OCI-LY7 (cell line): ENCODE results near the gene NYNRIN. TPM values are rescaled to one million over a fixed set of nuclear protein-coding genes. Genes with fewer than 3 reads are reported as not detected.
"Not testable (repeated sequence)": the region's sequence is repeated elsewhere in the genome, so short reads cannot be mapped to it uniquely, and the experiment has no call there.

ENCODE experiments used
- BruUV-seq: library from RNA; stranded (reverse); fragments of 400-500 nt; replicated peaks from 2 replicates; lab custom pipeline; 2021; lab: Mats Ljungman, UMichigan
- CTCF ChIA-PET: fragments of 300-600 bp; sonication (Branson Sonifier 250); formaldehyde crosslinking; loops from one replicate; lab custom pipeline; 2022; ENCODE audit warnings: antibody characterized with exemption; ENCODE audit not compliant: unreplicated experiment; lab: Charles Lee
- POLR2A ChIA-PET: fragments of 300-600 bp; sonication (Branson Sonifier 250); formaldehyde crosslinking; loops from one replicate; lab custom pipeline; 2022; ENCODE audit warnings: antibody characterized with exemption; lab: Charles Lee
- DNase-seq: peaks from one replicate; pipeline ENCODE4 v3.0.0-alpha.2; 2015; ENCODE audit warnings: low spot score
- H2AFZ ChIP-seq: fragments of 200-600 bp; sonication (generic), shearing (Covaris generic); 2 replicates; pipeline ENCODE4 v1.6.1; 2014; ENCODE audit warnings: mild to moderate bottlenecking, antibody characterized with exemption, low read length, moderate library complexity
- H3K27ac ChIP-seq: fragments of 200-600 bp; sonication (generic); 2 replicates; pipeline ENCODE4 v1.5.1; 2014; ENCODE audit warnings: mixed run types, low read depth, mild to moderate bottlenecking, moderate library complexity, low read length, inconsistent platforms; ENCODE audit not compliant: poor library complexity, severe bottlenecking
- H3K36me3 ChIP-seq: fragments of 200-600 bp; sonication (generic); 2 replicates; pipeline ENCODE4 v1.6.1; 2014; ENCODE audit warnings: mild to moderate bottlenecking, antibody characterized with exemption, low read length, moderate library complexity, mixed read lengths; ENCODE audit not compliant: insufficient read depth
- H3K4me1 ChIP-seq: fragments of 200-600 bp; sonication (generic); 2 replicates; pipeline ENCODE4 v1.5.1; 2014; ENCODE audit warnings: mild to moderate bottlenecking, low read length; ENCODE audit not compliant: insufficient read depth, poor library complexity, severe bottlenecking
- H3K4me2 ChIP-seq: fragments of 200-600 bp; sonication (generic); 2 replicates; pipeline ENCODE4 v1.6.1; 2014; ENCODE audit warnings: mild to moderate bottlenecking, low read length
- H3K4me3 ChIP-seq: fragments of 200-600 bp; sonication (generic); 2 replicates; pipeline ENCODE4 v1.5.1; 2014; ENCODE audit warnings: mild to moderate bottlenecking, low read depth, low read length; ENCODE audit not compliant: poor library complexity, severe bottlenecking
- H3K79me2 ChIP-seq: fragments of 200-600 bp; sonication (generic); 2 replicates; pipeline ENCODE4 v1.6.1; 2016; ENCODE audit warnings: low read depth, mild to moderate bottlenecking, low read length, moderate library complexity, mixed read lengths; ENCODE audit not compliant: insufficient read depth
- H3K9me2 ChIP-seq: fragments of 200-600 bp; sonication (generic); 2 replicates; pipeline ENCODE4 v1.6.1; 2016; ENCODE audit warnings: mild to moderate bottlenecking, low read length, mixed read lengths; ENCODE audit not compliant: insufficient read depth
- H3K9me3 ChIP-seq: fragments of 200-600 bp; sonication (generic); 2 replicates; pipeline ENCODE4 v1.6.1; 2014; ENCODE audit warnings: mild to moderate bottlenecking, mixed run types, low read length, mixed read lengths
- H4K20me1 ChIP-seq: fragments of 200-600 bp; sonication (generic); 2 replicates; pipeline ENCODE4 v1.6.1; 2014; ENCODE audit warnings: mild to moderate bottlenecking, antibody characterized with exemption, low read length, moderate library complexity, mixed read lengths; ENCODE audit not compliant: insufficient read depth
- EZH2phosphoT487 ChIP-seq: fragments of 200-600 bp; sonication (generic); IDR thresholded peaks from 2 replicates; pipeline ENCODE4 v1.6.1; 2018; ENCODE audit warnings: low read depth, borderline replicate concordance, mild to moderate bottlenecking, mixed run types, antibody characterized with exemption, low read length, moderate library complexity, mixed read lengths
- intact Hi-C: fragments of 100-400 bp; cut with micrococcal nuclease; formaldehyde crosslinking; loops from one replicate; pipeline ENCODE4 v1.10.0; 2022; ENCODE audit not compliant: unreplicated experiment
- total RNA-seq, 2 experiments: library from RNA; depleted of rRNA in 1 of 2; stranded (reverse); fragments of >200 nt in 1 of 2; shearing (Covaris generic) in 1 of 2; gene quantifications; 2 replicates each; pipeline ENCODE4 v1.2.3, GENCODE V29; 2014 to 2022
- TF ChIP-seq, protein P1 (sequence below): fragments of 200-600 bp; sonication (generic); conservative IDR thresholded peaks from 2 replicates; pipeline ENCODE4 v1.5.1; 2014; ENCODE audit warnings: mild to moderate bottlenecking, antibody characterized with exemption, low read length, moderate library complexity, mixed read lengths

The NYNRIN gene
- total RNA-seq, 2 experiments from 2014 or later: 0.13 TPM; not detected in 1

DNA sequence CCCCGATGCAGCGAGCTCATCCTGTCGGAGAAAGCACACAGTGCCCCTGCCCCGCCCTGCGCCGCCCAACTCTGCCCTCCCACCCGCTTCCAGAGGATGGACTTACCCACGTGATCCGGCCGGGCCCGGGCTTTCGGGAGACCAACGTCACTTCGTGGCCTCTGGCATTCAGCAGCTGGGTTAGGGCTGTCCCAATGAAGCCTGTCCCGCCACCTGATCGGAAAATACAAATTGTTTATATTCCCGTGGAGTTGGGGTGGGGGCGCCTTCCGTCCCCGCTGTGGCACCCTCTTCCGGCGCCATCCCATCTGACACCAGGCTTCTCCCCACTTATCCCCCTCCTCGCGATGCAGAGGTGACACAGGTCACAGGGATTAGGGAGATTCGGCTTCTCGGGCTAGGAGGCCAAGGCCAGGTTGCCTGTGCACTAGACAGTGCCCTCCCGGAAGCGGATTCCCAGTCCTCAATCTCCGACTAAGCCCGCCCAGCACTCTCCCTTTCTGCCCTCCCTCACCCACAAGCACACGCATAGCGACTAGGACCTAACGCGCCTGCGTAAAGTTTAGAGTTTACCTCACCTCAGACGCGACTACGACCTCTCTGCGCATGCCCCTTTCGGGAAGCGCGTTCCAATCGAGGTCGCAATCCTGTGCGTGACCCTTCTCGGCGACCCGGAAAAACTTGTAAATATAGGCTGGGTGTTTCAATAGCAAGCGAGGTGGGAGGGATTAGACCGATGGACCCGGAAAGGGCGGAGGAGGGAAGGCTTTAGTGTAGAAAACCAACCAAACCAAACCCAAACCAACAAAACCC lies 43.6 kb downstream of the NYNRIN start, which contains the start of gene SDR39U1:
Gene SDR39U1, minus strand, starts transcription at position 537 of the 813 bp plus-strand sequence. Its CDS starts 7 bp downstream, at position 530.
- H3K4me1 ChIP-seq: peaks cover 27% of the 10 kb centered on the region
- DNase-seq: peak; percentile 99
- H3K4me3 ChIP-seq: peak within 1 kb of the TSS; percentile 83
- H3K4me2 ChIP-seq: peak within 1 kb of the TSS; percentile 93
- H3K79me2 ChIP-seq: peaks cover 21% of the 10 kb centered on the region; the same call in 1 of the 2 replicates
- no peaks in the 10 kb centered on the region for H3K9me3 ChIP-seq
- intact Hi-C loops: loop anchor here (10.0 kb wide), 1 partner anchor 888 kb away; the partner anchor contains the start of genes THTPA and ZFHX2
- peak within 1 kb of the TSS; percentile 78 for H3K27ac ChIP-seq
- H3K36me3 ChIP-seq: peaks cover 42% of the 10 kb centered on the region
- BruUV-seq: no TSS peak
- no peaks in the 10 kb centered on the region for H3K9me2 ChIP-seq
- TF ChIP-seq, protein P1, sequence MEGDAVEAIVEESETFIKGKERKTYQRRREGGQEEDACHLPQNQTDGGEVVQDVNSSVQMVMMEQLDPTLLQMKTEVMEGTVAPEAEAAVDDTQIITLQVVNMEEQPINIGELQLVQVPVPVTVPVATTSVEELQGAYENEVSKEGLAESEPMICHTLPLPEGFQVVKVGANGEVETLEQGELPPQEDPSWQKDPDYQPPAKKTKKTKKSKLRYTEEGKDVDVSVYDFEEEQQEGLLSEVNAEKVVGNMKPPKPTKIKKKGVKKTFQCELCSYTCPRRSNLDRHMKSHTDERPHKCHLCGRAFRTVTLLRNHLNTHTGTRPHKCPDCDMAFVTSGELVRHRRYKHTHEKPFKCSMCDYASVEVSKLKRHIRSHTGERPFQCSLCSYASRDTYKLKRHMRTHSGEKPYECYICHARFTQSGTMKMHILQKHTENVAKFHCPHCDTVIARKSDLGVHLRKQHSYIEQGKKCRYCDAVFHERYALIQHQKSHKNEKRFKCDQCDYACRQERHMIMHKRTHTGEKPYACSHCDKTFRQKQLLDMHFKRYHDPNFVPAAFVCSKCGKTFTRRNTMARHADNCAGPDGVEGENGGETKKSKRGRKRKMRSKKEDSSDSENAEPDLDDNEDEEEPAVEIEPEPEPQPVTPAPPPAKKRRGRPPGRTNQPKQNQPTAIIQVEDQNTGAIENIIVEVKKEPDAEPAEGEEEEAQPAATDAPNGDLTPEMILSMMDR: no peak
- TF ChIP-seq EZH2phosphoT487: no peak
- ChIA-PET CTCF (interaction anchor here (0.5 to 1.5 kb wide), 7 partner anchors 11 to 352 kb away, joined by 3 to 10 read pairs (median 3); partner anchors contain the start of gene CIDEB), POLR2A (interaction anchor here (0.6 to 2.3 kb wide), 16 partner anchors 7 to 229 kb away, joined by 3 to 10 read pairs (median 4); partner anchors contain the start of genes CBLN3, KHNYN, RIPK3 and TINF2)
- H2AFZ ChIP-seq: peak within 1 kb of the TSS; percentile 75
- H4K20me1 ChIP-seq: no peaks in the 10 kb centered on the region

DNA sequence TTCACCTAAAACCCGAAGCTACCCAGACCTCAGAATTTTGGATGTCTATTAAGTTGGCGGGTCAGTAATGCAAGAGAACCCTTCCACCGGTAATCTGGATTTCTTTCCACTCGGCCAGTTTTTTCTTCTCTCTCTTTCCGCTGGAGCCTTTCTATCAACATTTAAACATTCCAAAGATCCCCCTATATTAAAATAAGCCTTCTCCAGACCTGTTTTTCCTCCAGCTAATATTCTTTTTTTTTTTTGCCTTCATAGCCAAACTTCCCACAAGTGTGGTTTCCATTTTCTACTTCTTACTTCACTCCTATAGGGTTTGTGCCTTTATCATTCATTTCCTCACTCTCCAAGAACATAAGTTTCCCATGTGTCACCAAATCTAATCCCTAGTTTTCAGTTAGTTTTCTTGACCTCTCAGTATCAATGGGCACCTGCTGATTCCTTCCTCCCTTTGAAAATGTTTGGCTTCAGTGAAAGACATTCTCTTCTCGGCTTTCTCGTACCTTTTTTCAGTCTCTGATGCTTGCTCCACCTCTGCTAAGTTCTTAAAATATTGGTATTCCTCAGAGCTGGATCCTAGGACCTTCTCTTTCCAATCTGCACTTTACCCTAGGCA lies 44.4 kb downstream of the NYNRIN start:
- Histone ChIP-seq H3K27ac (peak overlapping the region; percentile 78), H3K79me2 (peaks cover 21% of the 10 kb centered on the region; the same call in 1 of the 2 replicates), H3K4me3 (peak overlapping the region; percentile 83), H3K9me3 (no peaks in the 10 kb centered on the region), H3K36me3 (peaks cover 36% of the 10 kb centered on the region), H3K9me2 (no peaks in the 10 kb centered on the region), H3K4me2 (peak overlapping the region; percentile 87), H3K4me1 (peaks cover 20% of the 10 kb centered on the region), H2AFZ (peak overlapping the region; percentile 75; the same call in 1 of the 2 replicates), H4K20me1 (no peaks in the 10 kb centered on the region)
- TF ChIP-seq, protein P1: no peak
- TF ChIP-seq EZH2phosphoT487: no peak
- CTCF ChIA-PET: interaction anchor here (0.6 kb wide), 2 partner anchors 23 to 121 kb away, joined by 3 read pairs; no protein-coding TSS in a partner anchor
- DNase-seq: no peak
- BruUV-seq: TSS peak; percentile 96
- POLR2A ChIA-PET: interaction anchor here (0.6 to 2.3 kb wide), 7 partner anchors 12 to 171 kb away, joined by 3 to 10 read pairs (median 4); partner anchors contain the start of genes CBLN3 and KHNYN
- intact Hi-C loops: loop anchor here (10.0 kb wide), 1 partner anchor 888 kb away; the partner anchor contains the start of genes THTPA and ZFHX2

DNA sequence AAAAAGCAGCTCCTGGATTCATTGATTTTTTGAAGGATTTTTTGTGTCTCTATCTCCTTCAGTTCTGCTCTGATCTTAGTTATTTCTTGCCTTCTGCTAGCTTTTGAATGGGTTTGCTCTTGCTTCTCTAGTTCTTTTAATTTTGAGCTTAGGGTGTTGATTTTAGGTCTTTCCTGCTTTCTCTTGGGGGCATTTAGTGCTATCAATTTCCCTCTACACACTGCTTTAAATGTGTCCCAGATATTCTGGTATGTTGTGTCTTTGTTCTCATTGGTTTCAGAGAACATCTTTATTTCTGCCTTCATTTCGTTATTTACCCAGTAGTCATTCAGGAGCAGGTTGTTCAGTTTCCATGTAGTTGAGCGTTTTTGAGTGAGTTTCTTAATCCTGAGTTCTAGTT lies 52.0 kb downstream of the NYNRIN start:
- H3K9me2 ChIP-seq, DNase-seq, H3K4me3 ChIP-seq, CTCF ChIA-PET, POLR2A ChIA-PET, H3K9me3 ChIP-seq, H3K27ac ChIP-seq, H3K4me1 ChIP-seq, intact Hi-C loops, BruUV-seq, H4K20me1 ChIP-seq, H3K4me2 ChIP-seq, H3K79me2 ChIP-seq, H2AFZ ChIP-seq, H3K36me3 ChIP-seq: not testable (repeated sequence)
